Uterus (tissue), 4 donors: ENCODE measurements around the gene C1QTNF5. TPM values are rescaled to one million over a fixed set of nuclear protein-coding genes. Genes with fewer than 3 reads are reported as not detected.

Experiments
- DNase-seq, 2 donors: peaks; one replicate each; pipeline ENCODE4 v3.0.0-alpha.2; 2019 to 2020
- H3K27ac ChIP-seq, 2 donors: fragments of 200-600 bp; sonication (generic); 1 replicate in 1 of 2; 2 replicates in 1 of 2; pipeline ENCODE4 v1.5.1; 2016 to 2018
- H3K27me3 ChIP-seq, 2 donors: fragments of 200-600 bp; sonication (generic); one replicate each; pipeline ENCODE4 v1.5.1; 2018 to 2019; ENCODE audit warnings: control low read depth in 1 of 2
- H3K36me3 ChIP-seq, 2 donors: fragments of 200-600 bp; sonication (generic); one replicate each; pipeline ENCODE4 v1.5.1; 2019; ENCODE audit warnings: control low read depth in 1 of 2
- H3K4me1 ChIP-seq, 2 donors: fragments of 200-600 bp; sonication (generic); one replicate each; pipeline ENCODE4 v1.5.1; 2018 to 2019; ENCODE audit warnings: control low read depth in 1 of 2
- H3K4me3 ChIP-seq, 2 donors: fragments of 200-600 bp; sonication (generic); 1 replicate in 1 of 2; 2 replicates in 1 of 2; pipeline ENCODE4 v1.5.1; 2018 to 2019; ENCODE audit warnings: mild to moderate bottlenecking in 1 of 2
- H3K9me3 ChIP-seq, 2 donors: fragments of 200-600 bp; sonication (generic); one replicate each; pipeline ENCODE4 v1.5.1; 2019; ENCODE audit warnings: control low read depth in 1 of 2
- CTCF ChIP-seq, 4 experiments: fragments of 200-600 bp in 2 of 4; fragments of 450-650 bp in 2 of 4; sonication (generic) in 2 of 4; IDR thresholded peaks; one replicate each; pipeline ENCODE4 v1.5.1; 2016 to 2019; ENCODE audit warnings: antibody characterized with exemption in 4 of 4, mild to moderate bottlenecking in 2 of 4, moderate library complexity in 1 of 4
- POLR2A ChIP-seq, 2 donors: fragments of 450-650 bp; IDR thresholded peaks; one replicate each; pipeline ENCODE4 v1.6.1; 2016; ENCODE audit warnings: antibody characterized with exemption in 2 of 2, mild to moderate bottlenecking in 1 of 2, moderate library complexity in 1 of 2
- intact Hi-C: fragments of 100-400 bp; cut with DNase I; formaldehyde crosslinking; loops from one replicate; pipeline ENCODE4 v1.15.1; 2023; ENCODE audit warnings: low total_unique reads
- total RNA-seq, 4 donors: library from RNA; depleted of rRNA in 3 of 4; stranded (reverse); fragments of >200 nt in 3 of 4; gene quantifications; one replicate each; pipeline versions ENCODE4 v1.1.0 to v1.2.4, GENCODE V29; 2014 to 2023
- donor health status: DM: yes; HTN: yes; CAD: no.

C1QTNF5 gene
- total RNA-seq, 4 donors from 2014 or later: 6.5 to 40.2 (median 35.7) TPM

GRCh38 chr11:119347940-119348605 lies 7.4 kb upstream of the C1QTNF5 start:
- Histone ChIP-seq H3K4me1 (no peaks in the 10 kb centered on the region), H3K36me3 (no peaks in the 10 kb centered on the region), H3K27me3 (no peaks in the 10 kb centered on the region), H3K4me3 (no peak overlapping the region), H3K9me3 (no peaks in the 10 kb centered on the region), H3K27ac (no peak overlapping the region)
- TF ChIP-seq CTCF (IDR thresholded peaks at IDR 0.05) (no peak), POLR2A (IDR thresholded peaks at IDR 0.05) (no peak)
- DNase-seq: no peak
- intact Hi-C loops: no loop called here

GRCh38 chr11:119347242-119347641 lies 6.6 kb upstream of the C1QTNF5 start:
- Histone ChIP-seq H3K4me1 (no peaks in the 10 kb centered on the region), H3K27me3 (no peaks in the 10 kb centered on the region), H3K4me3 (no peak overlapping the region), H3K9me3 (no peaks in the 10 kb centered on the region), H3K36me3 (no peaks in the 10 kb centered on the region), H3K27ac (no peak overlapping the region)
- no peak for DNase-seq
- intact Hi-C loops: no loop called here
- TF ChIP-seq POLR2A (IDR thresholded peaks at IDR 0.05): no peak
- no peak for TF ChIP-seq CTCF (IDR thresholded peaks at IDR 0.05)

GRCh38 chr11:119346605-119347004 lies 5.9 kb upstream of the C1QTNF5 start, which contains the start of gene MFRP:
Gene MFRP (minus strand): TSS chr11:119346705. CDS start chr11:119346513, 192 bp downstream.
- no peak within 1 kb of the TSS for H3K4me3 ChIP-seq
- TF ChIP-seq POLR2A (IDR thresholded peaks at IDR 0.05) (no peak), CTCF (IDR thresholded peaks at IDR 0.05) (no peak)
- intact Hi-C loops: no loop called here
- no peak within 1 kb of the TSS for H3K27ac ChIP-seq
- no peaks in the 10 kb centered on the region for H3K9me3 ChIP-seq
- no peak for DNase-seq
- peaks cover 0 to 2% of the 10 kb centered on the region in 2 donors for H3K4me1 ChIP-seq
- no peaks in the 10 kb centered on the region for H3K36me3 ChIP-seq
- no peaks in the 10 kb centered on the region for H3K27me3 ChIP-seq

GRCh38 chr11:119345685-119346084 lies 5.0 kb upstream of the C1QTNF5 start:
- no peak overlapping the region for H3K27ac ChIP-seq
- no peaks in the 10 kb centered on the region for H3K27me3 ChIP-seq
- H3K4me3 ChIP-seq: no peak overlapping the region
- H3K4me1 ChIP-seq: peaks cover 0 to 4% of the 10 kb centered on the region in 2 donors
- intact Hi-C loops: no loop called here
- H3K9me3 ChIP-seq: no peaks in the 10 kb centered on the region
- TF ChIP-seq POLR2A (IDR thresholded peaks at IDR 0.05) (no peak), CTCF (IDR thresholded peaks at IDR 0.05) (no peak)
- DNase-seq: no peak
- no peaks in the 10 kb centered on the region for H3K36me3 ChIP-seq

GRCh38 chr11:119344291-119345010 lies 3.8 kb upstream of the C1QTNF5 start:
- Histone ChIP-seq H3K36me3 (no peaks in the 10 kb centered on the region), H3K4me3 (no peak overlapping the region), H3K4me1 (peaks cover 0 to 4% of the 10 kb centered on the region in 2 donors), H3K27me3 (no peaks in the 10 kb centered on the region), H3K9me3 (no peaks in the 10 kb centered on the region), H3K27ac (no peak overlapping the region)
- DNase-seq: no peak
- TF ChIP-seq CTCF (IDR thresholded peaks at IDR 0.05) (no peak), POLR2A (IDR thresholded peaks at IDR 0.05) (no peak)
- intact Hi-C loops: no loop called here
